Fibroblast of skin of right quadriceps (primary cell): ENCODE data around the gene IL1RAPL2.
"Not testable (repeated sequence)": the region's sequence is repeated elsewhere in the genome, so short reads cannot be mapped to it uniquely, and the experiment has no call there.

Experiments used
- DNase-seq: peaks from one replicate; pipeline ENCODE4 v3.0.0-alpha.2; 2013

Gene IL1RAPL2

DNA sequence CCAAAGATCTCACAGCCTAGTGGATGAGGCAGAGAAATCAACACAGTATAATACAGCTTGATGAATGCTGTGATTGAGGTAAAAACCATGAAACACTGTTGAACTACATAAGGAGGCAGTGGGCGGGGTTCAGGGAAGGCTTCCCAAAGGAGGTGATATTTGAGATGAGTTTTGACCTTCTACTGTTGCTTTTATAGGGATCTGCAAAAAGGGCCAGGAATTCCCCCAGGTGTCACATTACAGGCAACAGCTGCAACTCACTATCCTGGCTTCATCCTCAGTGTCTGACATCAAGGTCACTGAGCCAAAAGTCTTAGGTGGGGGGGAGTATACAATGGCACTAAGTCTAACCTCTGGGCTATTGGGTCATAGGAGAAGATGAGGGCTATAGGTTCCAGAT is 1070.7 kb downstream of the IL1RAPL2 start:
- no peak for DNase-seq

DNA sequence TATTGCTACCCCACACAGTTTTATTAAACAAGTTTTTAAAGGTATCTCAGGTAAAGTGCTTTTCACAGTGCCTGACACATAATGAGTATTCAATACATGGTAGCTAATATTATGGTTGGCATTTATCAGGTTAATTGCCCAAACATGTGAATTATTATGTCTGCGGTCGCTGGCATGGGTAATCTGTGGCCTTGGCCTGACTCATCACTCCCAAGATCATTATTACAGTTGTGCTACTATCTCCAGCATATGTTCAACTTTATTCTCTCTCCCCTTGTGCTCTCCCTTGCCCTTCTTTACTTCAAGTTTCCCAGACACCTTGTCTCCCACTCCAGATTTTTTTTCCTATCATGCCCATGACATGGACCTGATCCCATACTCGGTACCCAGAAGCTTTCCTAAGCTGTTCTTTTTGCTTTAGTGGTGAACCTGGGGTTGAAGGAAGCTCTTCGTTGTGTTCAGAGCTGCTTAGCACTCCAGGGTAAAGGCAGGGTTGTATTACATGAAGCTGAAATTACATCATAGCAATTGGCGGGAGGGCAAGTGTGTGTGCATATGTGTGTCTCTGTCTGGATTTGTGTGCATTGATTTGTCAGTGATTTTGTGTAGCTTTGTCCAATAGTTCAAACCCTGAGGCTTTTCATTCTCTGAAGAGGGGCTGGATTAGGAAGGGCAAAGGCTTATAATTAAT is 1079.8 kb downstream of the IL1RAPL2 start:
- peak; percentile 1 for DNase-seq

DNA sequence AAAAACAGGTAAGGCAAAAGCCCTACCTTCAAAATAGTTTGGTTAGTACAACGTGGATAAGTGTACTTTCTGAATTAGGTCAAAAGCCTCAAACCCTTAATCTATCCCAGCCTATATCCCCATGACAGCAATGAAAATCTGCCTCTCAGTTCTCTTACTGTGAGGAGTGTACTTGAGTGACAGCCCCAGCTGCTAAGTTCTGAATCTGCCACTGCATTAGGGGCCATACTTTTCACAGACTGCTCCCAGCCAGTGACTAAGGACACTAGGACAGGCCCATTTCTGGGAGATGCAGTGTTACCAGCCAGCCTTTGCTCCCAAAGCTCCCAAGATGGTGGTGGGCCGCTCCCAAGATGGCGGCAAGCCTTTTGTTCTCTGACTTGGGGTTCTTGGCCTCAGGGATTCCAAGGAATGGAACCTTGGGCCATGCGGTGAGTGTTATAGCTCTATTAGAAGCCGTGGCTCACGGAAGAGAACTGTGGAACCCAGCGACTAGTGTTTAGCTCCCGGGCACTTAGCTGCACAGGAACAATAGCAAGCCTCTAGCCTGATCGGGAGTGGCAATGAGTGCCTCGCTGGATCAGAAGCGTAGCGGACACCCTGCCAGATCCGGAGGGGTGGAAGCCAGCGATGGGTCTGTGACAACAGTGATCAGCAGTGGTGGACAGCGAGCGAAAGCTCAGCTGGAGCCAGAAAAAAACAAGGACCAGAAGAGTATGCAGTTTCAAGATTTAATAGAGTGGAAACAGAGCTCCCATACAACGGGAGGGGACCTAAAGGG is 1080.8 kb downstream of the IL1RAPL2 start:
- DNase-seq = no peak

DNA sequence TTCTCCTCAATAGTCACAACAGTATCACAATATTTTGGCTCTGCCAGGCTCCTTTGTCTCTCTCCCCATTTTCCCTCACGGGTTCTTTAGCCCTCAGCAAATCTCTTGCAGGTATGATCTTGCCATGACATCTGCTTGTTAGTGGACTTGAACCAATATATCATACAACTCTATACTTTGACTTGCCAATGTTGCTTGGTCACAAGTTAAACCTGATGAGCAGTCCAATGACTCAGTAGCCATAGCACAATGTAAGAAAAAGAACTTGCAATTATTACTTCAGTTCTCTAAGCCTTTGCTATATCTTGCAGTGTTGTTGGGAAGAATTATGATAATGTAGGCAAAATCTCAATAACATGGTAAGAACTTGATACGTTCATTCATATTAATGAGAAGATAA is 1081.8 kb downstream of the IL1RAPL2 start:
- no peak for DNase-seq

DNA sequence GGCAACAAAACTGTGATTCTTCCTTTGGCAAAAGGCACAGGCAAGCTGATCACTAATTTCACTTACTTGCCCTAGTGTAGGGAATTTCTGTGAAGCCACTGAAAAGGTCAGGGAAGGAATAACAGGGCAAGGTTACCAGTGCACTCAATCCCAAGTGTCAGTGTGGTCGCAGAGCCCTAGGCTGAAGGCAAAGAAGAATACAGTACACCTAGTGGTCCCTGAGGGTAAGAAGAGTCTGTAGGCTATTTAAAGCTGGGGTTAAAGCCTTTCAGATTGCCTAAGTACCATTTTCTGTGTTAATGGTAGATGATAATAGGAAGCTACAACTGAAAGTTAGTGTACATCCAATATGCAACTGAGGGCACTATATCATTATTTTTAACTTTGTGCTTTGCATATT is 1082.7 kb downstream of the IL1RAPL2 start:
- no peak for DNase-seq

DNA sequence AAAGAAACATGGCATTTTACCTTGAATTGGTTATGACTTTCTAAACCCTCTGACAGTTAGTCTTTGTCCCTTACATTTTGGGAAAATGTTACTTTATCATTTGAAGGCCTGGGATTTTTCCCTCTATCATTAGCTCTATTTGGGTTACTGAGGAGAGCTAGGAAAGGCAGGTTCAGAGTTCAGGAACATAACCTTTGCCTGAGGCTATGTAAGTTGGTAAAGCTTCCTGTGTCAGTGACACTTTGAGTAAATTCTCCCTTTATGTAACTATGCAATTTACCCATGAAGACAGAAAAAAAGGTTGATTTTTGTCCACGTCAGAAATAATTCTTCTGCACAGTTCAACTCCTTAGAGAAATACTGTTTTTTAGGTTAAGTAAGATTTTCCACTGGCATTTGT is 1084.6 kb downstream of the IL1RAPL2 start:
- no peak for DNase-seq

DNA sequence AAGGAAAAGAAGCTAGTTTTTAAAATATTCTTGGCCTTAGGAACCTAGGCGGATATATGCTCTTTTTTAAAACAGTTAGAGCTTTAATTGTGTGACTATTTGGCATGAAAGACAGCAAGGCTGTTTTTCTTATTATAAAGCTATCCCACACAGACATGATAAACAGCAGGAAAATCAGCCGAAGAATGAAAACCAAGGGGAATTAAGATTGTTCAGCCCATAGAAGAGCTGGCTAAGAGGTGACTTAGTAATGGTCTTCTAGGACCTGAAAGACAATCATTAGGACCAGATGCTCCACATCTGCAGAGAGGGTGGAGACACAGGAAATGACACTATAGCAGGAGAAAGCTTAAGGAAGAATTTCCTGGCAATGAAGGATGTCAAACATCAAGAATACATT is 1085.0 kb downstream of the IL1RAPL2 start:
- DNase-seq = no peak

DNA sequence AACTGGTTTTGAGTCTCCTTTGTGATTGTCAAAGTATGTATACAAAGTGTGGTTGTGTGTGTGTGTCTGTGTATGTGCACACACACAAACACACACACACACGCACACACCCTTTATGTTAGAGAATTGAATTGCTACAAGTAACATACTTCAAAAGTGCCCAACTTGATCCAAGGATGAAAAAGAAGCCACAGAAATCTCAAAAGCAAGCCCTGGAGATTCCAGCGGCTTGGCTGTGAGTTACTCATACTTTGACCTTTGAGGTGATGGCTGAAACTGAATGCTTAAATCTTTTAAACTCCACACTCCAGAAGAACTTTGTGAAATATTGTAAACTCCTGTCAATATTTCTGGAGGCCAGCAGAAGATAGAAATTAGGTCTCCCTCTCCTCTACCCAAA is 1087.9 kb downstream of the IL1RAPL2 start:
- peak; percentile 1 for DNase-seq

DNA sequence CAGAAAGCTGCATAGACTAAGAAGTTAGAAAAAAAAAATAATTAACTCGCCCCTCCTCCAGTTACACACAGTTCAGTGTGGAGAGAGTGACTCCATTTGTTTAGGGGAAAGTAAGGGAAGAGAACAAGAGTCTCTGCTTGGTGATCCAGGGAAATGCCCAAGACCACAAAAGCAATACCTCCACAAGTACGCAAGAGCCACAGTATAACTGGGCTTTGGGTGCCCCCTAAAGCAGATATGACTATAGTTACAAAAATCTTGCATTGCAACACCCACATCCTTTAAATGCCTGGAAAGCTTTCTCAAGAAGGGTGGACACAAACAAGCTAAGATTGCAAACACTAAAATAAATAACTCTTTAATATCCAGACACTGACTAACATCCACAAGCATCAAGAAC is 1092.1 kb downstream of the IL1RAPL2 start:
- peak; percentile 19 for DNase-seq

DNA sequence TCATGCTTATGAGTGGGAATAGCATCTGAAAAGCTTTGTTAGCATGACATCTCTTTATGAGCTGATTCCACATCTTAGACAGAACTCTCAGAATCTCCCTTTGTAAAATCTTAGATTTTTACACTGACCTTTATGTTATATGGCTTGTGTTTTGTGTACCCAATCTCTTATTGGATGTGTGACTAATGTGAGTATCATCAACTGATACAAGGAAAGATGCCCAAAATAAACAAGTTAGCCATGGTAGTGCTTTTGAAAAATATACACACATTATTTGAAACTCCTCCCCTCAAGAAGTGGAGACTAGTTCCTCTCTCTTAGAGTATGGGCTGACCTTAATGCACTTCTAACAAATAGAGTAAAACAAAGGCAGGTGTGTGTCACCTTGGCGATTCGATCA is 1096.2 kb downstream of the IL1RAPL2 start:
- DNase-seq = no peak

DNA sequence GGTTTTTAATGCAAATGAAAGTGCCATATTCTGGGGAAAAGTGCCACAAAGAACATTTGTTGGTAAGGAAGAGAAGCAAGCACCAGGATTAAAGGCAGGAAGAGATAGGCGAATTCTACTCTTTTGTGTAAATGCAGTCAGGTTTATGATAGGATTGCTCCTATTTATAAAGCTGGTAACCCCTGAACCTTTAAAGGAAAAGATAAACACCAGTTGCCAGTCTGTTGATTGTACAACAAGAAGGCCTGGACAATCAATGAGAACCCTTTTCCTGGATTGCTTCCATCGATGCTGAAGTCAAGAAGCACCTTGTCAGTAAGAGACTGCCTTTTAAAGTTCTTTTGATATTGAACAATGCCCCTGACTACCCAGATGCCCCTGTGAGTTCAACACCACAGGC is 1098.2 kb downstream of the IL1RAPL2 start:
- DNase-seq = no peak

DNA sequence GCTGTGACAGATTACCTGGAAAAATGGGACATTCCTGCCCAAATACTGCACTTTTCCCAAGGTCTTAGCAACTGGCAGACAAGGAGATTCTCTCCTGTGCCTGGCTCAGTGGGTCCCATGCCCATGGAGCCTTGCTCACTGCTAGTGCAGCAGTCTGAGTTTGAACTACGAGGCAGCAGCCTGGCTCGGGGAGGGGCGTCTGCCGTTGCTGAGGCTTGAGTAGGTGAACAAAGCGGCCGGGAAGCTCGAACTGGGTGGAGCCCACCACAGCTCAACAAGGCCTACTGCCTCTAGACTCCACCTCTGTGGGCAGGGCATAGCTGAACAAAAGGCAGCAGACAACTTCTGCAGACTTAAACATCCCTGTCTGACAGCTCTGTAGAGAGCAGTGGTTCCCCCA is 1118.3 kb downstream of the IL1RAPL2 start:
- not testable (repeated sequence) for DNase-seq

DNA sequence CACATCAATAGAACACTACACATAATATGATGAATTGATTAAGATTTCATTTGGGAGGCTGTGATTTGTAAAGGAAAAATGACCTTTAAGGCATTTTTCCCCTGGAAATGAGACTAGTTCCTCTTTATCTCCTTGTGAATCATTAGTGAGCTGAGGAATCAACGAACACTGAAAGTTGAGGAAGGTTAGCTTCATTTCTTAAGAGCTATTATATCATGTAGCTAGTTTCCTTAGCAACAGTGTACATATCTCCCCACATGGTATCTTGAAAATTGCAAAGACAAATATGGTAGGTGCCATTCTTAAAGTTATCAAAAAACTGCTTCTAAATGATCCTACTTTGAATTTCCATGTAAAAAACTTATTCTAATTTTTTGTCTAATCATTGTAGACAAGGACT is 1128.8 kb downstream of the IL1RAPL2 start:
- DNase-seq = no peak

DNA sequence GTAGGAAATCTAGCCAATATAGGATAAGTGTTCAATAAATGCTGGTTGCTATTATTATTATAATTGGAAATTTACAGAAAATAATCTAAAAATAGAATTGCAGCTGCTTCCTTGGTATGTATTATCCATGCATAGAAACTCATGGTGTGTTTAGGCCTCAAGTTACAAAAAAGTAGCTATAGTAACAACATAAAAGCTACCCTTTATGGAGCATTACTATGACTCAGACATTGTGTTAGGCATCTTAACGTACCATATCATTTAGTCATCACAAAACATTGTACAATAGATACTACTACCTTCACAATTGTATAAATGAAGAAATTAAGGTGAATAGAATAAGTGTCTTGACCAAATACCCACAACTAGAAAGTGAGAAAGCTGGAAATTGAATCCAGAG is 1129.5 kb downstream of the IL1RAPL2 start:
- peak; percentile 42 for DNase-seq

DNA sequence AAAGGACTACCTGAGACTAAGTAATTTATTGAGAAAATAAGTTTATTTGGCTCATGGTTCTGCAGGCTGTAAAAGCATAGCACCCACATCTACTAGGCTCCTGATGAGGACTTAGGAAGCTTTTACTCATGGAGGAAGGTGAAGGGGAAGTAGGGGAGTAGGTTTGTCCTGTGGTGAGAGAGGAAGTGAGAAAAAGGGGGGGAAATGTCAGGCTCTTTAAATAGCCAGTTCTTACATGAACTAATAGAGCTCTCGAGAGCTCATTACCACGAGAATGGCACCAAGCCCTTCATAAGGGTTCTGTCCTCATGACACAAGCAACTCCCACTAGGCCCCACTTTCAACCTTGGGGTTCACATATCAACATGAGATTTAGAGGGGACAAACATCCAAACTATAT is 1130.9 kb downstream of the IL1RAPL2 start:
- no peak for DNase-seq

DNA sequence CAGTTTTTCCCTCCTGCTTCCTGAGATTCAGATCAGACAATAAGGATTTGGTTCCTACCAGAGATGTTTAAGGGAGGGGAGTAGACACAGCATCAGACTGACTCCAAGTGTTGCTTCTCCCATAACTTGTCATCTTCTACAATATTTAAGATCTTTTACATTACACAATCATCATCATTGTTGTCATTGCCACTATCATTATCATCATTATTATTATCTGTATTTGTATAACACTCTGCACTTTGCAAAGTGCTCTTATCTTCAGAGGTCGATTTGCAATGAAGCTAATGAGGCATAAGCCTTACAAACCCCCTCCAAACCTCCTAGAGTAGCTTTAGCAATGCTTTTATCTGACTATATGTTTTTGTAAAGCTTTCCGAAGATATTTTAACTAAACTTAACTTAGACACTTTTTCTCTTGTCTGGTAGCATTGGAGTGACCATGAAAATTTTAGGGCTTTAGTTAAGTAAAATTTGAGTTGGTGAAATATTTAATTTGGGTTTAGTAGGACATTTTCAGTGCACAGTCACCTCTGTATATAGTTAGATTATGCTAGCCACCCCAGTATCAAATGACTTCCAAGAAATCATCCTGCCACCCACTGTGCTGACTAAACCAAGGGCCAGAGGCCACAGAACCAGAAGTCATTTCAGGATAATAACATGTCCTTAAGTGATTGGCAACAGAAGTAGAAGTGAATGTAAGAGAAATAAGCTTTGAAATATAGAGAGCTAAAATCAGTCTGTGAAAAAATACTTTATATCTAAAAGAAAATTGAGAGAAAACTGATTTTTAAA is 1132.2 kb downstream of the IL1RAPL2 start:
- no peak for DNase-seq

DNA sequence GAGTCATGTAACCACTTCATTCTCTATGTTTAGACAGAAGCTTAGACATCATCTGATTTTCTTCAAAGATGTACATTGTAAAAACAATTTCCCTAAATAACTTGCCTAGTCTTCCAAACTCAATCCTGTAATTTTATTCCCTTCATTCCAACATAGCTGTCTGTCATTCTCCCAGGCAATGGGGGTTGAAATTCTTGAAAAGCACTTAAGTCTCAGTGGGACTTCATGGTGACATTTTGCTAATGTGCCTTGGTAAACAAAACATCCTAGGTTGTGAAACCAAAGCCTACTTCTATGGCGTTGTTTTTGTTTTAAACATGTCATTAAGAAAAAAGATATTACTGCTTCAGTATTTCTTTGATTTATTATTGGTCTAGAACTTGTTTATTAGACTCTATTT is 1134.3 kb downstream of the IL1RAPL2 start:
- DNase-seq = no peak

DNA sequence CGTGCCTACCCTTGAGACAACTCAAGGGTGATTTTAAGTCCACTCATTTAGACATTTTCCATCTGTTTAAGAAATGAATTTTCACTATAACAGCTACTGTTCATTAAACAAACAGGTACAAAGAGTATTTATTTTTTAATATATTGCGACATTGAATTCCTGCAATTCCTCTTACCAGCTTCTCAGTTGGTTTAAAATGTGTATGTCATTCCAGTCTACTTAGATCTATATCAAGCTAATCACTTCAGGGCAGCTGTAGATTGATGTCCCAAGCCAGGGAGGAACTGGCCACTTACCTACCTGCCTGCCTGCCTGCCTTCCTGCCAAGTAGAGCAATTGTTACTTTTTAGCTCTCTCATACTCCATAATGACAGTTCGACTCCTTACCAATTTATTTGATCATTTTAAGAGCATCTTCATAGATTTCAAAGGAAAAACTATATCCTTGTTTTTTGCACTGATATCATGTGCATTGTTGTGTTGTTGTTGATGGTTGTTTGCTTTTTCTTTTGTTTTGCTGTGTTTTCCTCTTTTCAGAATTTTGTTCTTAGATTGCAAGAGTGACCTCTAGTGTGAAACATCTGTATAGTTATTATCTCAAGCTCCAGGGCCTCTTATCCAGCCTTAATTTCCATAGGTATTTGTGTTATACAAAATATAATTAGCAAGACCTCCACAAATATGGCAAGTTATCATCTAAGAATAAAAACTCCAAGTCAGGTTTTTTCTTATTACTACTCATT is 1135.5 kb downstream of the IL1RAPL2 start:
- peak; percentile 1 for DNase-seq

DNA sequence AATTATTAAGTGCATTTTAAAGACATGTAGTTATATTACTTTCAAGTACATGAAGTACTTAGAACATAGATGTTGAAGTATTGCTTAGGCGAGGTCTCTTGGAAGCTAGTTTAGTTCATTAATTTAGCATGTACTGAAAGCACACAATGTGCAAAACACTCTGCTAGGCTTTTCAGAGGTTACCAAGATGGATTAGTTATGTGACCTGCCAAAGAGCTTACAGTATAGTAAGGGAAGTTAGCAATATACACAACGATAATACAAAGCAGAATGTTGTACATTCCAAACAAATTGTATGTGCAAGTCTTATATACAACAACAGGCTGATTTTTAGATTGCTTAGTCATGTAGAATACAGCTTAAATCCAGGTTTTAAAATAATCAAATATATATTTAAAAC is 1137.9 kb downstream of the IL1RAPL2 start:
- DNase-seq = no peak

DNA sequence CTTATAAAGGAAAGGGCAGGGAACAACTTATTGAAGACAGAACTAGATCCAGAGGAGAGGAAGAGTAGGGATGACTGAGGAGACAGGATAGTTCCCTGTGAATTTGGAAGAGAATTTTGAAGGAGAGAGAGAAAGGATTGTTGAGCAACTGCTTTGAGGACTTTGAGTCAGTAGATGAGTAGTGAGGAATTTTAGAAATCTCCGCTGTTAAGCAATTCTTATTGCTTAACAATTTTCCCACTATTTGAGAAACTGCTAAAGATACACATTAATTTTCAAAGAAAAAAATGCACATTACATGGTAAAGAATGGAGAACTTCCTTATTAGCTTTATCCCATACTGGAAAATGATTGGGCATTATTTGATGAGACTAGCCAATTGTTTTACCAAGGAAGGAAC is 1140.0 kb downstream of the IL1RAPL2 start:
- peak; percentile 14 for DNase-seq

DNA sequence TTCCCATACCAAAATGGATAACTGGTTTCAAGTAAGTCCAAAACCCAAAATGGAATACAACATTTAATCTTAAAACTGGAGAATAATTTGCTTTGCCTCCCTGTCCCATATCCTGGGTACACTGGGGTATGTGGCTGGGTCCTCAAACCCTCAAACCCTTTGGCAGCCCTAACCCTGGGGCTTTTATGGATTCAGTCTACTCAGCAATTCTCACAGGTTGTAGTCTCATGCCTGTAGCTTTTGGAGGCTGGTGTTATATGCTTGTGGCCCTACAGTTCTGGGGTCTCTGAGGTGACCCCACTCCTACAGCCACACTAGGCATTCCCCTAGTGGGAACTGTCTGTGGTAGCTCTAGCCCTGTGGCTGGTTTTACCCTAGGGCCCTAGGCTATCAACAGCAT is 1145.8 kb downstream of the IL1RAPL2 start:
- no peak for DNase-seq

DNA sequence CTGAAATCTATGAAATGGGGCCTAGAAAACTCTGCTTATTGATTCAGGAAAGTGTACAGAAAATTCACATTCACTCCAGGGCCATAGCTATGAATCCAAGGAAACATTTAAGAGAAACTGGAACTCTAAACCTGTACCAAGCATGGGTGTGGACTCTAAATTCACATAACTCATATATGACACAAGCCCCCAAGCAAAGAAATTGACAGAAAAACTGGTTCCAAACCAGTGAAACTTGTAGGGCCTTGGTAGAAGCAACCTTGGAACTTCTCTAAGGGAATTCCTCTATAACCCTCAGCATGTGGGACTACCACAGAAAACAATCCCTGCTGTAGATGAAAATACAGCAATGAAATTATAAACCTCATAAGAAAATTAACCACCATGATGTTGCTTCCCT is 1149.7 kb downstream of the IL1RAPL2 start:
- DNase-seq = no peak
